ENCODE data around the gene KCNJ13.
"Not testable (repeated sequence)": the region's sequence is repeated elsewhere in the genome, so short reads cannot be mapped to it uniquely, and the experiment has no call there.

KCNJ13 gene

DNA sequence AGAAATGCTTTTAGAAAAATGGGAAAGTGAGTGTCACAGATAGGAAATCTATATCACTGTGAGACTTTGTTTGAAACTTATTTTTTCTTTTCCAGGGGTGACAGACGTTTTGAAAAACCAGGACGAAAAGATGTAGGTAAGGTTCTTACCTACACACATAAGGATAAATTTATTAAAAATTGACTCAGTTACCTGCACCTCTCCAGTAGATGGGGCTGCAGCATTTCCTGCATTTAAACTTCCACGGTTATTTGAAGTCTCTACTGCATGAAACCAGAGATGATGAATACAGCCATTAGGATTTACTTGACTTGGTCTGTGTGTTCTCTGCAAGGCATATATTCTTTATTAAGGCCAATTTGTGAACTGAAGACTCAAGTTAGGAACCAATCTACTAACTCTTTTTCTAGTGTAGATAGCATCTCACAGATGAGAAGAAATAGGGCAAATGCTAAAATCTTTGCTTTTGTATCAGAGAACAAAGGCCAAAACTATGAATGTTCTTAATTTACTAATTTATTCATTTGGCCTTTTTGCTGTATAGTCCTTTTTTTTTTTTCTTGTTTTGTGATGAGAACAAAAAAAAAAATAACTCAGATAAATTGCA is 15.0 kb downstream of the KCNJ13 start:
- DNase-seq, result peak in 1 of 2 experiments; percentile 4

DNA sequence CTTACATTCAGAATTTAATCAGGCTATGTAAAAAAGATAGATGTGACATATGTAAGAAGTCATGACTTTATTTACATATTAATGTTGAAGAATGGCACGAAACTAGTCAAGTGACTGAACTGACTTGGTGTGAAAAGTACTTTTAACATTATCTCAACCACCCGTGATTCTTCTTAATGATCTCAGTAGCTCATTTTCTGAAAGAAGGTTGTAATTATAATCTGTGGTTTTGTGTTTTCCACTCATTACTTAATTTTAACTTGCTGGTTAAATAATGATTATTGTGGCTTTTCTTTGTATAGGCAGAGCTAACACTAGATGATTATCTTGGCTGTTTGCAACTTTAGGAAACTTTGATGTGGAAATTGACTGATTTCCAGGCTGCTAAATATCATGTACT is 18.5 kb downstream of the KCNJ13 start:
- no peak for DNase-seq

DNA sequence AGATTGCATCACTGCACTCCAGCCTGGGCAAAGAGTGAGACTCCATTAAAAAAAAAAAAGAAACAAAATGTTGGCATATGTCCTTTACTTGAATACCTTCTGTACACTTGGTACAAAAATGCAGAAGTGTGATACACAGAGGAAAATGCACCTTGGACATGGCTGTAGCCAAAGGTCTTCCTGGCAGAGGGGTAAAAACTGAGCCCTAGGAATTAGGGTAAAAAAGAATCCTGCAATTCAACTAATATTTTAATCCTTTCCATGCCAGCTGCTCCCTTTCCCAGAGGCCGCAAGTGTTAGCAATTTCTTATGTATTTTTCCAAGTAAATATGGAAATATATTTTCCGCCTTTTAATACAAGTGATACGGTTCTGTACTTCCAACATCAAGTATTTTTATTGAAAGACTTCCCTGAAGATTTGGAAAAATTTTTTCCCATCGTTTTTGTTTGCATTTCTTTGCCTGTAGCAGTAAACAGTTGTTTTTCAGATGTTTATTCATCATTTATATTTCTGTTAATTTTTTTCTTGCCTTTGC is 26.2 kb downstream of the KCNJ13 start:
- no peak for DNase-seq

DNA sequence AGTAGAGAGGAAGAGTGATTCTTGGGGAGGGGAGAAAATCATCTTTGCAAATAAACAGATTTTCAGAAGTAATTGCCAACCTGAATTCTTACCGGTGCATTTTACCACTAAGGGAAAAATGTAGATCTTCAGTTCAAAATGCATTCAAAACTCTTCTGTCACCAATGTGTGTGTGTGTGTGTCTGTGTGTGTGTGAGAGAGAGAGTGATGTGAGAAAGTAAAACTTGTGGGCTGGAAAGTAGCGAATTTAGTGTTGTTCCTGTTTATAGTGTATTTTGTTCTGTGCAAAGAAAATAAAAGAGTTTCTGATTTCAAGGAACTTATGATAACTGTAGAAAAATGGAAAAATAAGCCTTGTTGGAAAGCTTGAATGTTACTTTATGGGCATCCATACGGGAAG is 27.0 kb downstream of the KCNJ13 start:
- DNase-seq, result no peak

DNA sequence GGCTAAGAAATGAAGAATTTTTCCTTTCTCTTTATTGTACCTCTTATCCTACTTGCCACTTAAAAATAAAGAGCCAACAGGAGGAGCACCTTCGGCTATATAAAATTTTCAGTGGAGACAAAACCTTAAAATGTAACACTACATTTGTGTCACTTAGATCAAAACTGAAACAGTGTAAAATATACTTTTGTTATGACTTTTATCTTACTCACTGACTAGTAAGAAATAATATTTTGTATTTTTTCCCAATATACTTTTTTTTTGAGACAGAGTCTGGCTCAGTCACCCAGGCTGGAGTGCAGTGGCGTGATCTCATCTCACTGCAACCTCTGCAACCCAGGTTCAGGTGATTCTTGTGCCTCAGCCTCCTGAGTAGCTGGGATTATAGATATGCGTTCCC is 28.3 kb downstream of the KCNJ13 start:
- DNase-seq, result no peak

DNA sequence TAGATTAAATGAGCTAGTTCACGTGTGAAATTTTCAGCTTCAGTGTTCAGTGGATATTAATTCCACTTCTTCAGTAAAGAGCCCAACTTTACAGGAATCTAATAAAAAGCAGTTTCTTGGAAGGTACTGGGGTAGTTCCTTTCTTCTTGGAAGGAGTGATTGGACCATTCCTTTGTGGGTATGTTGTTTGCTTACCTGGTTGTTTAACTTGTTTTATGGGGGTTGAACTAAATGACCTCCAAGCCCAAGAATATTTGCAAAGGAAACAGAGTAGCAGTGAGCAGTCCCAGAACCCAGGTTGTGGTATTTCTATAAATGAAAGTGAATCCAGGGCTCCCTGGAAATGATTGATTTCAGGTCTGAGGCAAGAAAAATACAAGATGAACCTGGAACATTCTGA is 31.4 kb downstream of the KCNJ13 start:
- DNase-seq, result no peak

DNA sequence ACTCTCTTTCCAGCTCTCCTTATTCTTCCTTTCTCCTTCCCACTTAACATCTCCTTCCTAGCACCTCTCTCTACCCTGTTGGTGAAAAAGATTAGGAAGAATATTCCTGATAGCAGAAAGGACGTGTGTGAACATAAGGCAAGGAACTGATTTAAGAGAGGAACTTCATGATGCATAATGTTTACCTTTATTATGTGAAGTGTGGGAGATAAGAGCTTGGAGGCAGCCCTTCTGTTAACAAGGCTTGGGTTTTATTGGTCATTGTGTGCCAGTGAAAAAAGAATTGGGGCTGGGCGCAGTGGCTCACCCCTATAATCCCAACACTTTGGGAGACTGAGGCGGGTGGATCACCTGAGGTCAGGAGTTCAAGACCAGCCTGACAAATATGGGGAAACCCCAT is 34.4 kb downstream of the KCNJ13 start:
- DNase-seq, result no peak

DNA sequence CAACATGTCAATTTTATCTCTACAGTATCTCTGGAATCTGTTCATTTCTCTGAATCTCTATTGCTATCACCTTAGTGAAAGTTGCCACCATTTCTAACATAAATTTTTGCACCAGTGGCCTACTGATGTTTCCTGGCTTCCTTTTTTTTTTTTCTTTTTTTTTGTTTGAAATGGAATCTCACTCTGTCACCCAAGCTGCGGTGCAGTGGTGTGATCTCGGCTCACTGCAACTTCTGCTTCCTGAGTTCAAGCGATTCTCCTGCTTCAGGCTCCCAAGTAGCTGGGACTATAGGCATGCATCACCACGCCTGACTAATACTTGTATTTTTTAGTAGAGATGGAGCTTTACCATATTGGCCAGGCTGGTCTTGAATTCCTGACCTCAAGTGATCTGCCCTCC is 35.1 kb downstream of the KCNJ13 start:
- no peak for DNase-seq

DNA sequence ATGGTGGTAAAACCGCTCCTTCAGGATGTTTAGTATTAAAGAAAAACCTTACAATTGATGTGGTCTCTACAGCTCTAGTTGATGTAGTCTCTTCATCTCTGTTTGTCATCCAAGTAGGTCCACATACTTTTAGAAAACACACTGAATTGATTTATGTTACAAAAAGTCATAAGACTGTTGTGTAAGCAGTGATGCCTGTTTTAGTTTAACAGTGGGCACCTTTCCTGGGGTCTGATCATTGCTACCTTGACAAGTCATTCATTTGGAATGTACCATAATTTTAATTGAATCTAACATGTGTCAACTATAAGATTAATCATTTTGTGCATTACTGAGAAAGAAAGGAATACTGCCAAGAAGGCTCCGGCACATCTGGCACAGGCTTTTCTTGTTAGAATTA is 44.9 kb downstream of the KCNJ13 start:
- peak in 1 of 2 experiments; percentile 8 for DNase-seq

DNA sequence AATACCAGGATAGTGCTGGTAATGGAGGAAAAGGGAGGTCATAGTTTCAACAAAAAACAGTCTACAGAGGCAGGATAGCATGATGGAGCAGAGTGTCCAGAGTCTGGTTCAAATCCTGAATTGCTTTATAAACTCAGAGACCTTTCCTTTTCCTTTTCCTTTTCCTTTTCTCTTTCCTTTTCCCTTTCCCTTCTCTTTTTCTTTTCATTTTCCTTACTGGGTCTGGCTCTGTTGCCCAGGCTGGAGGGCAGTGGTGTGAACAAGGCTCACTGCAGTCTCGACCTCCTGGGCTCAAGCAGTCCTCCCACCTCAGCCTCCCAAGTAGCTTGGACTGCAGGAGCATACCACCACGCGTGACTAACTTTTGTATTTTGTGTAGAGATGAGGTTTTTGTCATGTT is 47.6 kb downstream of the KCNJ13 start:
- no peak for DNase-seq

DNA sequence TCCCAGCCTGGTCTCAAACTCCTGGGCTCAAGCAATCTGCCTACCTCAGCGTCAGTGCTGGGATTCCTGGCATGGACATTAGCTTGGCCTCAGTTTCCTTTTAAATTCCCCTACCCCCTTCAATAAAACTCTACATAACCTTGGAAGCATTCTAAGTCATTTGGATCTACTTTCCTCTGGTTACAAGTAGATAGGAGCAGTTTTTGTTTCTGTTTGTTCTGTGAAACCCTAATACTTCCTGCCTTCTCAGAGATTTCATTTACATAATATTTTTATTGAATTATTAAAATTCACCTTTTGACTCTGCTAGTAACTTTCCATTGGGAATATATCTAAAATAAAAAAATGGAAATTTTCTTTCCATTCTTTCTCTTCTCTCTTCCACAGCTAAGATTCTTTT is 53.3 kb downstream of the KCNJ13 start:
- DNase-seq, result no peak

DNA sequence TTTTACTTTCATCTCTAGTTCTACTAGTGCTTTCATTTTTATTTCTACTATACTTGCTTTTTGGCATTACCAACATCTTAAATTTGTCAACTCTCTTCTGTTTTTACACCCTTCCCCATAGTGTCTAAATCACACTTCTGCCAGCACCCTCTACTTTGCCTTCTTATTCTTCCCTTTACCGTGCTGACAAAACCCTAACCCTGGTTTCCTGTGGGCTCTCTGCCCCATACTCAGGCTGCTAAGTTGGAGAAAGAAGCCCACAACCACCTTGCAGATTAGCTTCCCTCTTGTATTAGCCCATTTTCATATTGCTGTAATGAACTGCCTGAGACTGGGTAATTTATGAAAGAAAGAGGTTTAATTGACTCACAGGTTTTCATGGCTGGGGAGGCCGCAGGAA is 54.5 kb downstream of the KCNJ13 start:
- DNase-seq, result no peak

DNA sequence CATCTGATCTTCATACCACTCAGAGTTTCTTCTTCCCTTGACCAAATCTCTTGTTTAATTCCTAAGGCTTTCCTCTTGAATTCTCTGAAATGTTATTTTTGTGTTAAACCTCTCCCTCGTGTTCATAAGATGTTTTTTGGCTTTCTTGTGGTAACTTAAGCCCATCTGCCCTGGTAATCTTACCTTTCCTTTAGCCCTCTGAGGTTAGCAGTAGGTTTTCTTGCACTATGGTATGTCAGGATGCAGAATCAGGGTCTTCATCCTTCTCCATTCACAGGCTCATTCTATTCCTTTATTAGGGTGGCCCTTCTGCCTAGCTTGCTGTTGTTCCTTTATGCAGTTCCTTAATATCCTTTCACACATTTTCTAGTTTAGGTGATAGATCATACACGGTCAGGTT is 55.1 kb downstream of the KCNJ13 start:
- no peak for DNase-seq

DNA sequence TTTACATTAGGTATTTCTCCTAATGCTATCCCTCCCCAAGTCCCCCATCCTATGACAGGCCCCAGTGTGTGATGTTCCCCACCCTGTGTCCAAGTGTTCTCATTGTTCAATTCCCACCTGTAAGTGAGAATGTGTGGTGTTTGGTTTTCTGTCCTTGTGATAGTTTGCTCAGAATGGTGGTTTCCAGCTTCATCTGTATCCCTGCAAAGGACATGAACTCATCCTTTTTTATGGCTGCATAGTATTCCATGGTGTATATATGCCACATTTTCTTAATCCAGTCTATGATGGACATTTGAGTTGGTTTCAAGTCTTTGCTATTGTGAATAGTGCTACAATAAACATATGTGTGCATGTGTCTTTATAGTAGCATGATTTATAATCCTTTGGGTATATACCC is 56.3 kb downstream of the KCNJ13 start:
- not testable (repeated sequence) for DNase-seq
